ENCODE results near the gene PARVB.

- no peak for TF ChIP-seq CTCF (IDR thresholded peaks at IDR 0.05)
- no peak for TF ChIP-seq EZH2phosphoT487 (IDR thresholded peaks at IDR 0.05)
- TF ChIP-seq EZH2 (IDR thresholded peaks at IDR 0.05) = no peak
These were observed 147.5 kb downstream of the PARVB start for GRCh38 chr22:44171561-44171960.

All from neural progenitor cell (in vitro differentiated cells).